ENCODE measurements around the gene AGBL2. TPM values are rescaled to one million over a fixed set of nuclear protein-coding genes. Genes with fewer than 3 reads are reported as not detected.

AGBL2 gene
- total and polyA plus RNA-seq, 2 of the 8 experiments (the other 6 are each of a cell fraction or from before 2014, with no cell fraction given) = 2.1 to 6.5 TPM

DNA sequence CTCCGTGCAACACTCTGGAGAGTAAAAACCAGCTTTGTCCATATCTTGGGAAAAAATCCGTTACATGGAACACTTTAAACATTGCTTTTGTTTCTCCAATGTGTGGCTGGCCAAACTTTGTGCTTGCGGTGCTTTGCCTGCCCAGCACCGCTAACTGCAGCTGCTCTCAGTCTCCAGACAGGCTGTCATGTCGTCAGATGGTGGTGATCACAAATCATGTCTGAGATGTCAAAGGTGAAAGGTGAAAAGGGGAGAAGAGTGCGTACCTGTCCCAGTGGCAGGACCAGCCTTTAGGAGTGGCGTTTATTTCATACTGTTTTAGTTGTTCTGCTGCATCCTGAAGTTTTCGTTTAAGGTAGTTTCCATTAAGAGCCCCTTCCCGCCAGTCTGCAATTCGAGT, 17.1 kb upstream of the AGBL2 start:
- Histone ChIP-seq H3K4me2 (ENCODE audit: insufficient read depth in 1 of 2, low read depth in 2 of 2, low read length in 2 of 2) (no peak overlapping the region), H2BK15ac (ENCODE audit: low read length) (no peak overlapping the region)

More for the DNA sequence above, 17.1 kb upstream of the AGBL2 start:
- Histone ChIP-seq H3K79me2 (ENCODE audit: control insufficient read depth in 1 of 2, insufficient read depth in 2 of 2, low read length in 2 of 2) (no peaks in the 10 kb centered on the region), H3K9me3 (ENCODE audit: insufficient read depth in 2 of 2, low read depth in 1 of 2, low read length in 1 of 2) (no peaks in the 10 kb centered on the region), H2BK120ac (replicated peaks; ENCODE audit: low read depth, low read length) (no peak overlapping the region), H3K9ac (replicated peaks in 1 of 4; ENCODE audit: extremely low read depth in 1 of 4, low read depth in 3 of 4, low read length in 3 of 4) (no peak overlapping the region), H2BK20ac (ENCODE audit: low read length) (no peak overlapping the region), H2AK5ac (ENCODE audit: low read depth, low read length) (no peak overlapping the region), H2AFZ (ENCODE audit: low read length) (no peak overlapping the region), H4K5ac (ENCODE audit: insufficient read length, low read depth, low read length) (no peak overlapping the region), H4K8ac (ENCODE audit: extremely low read depth, insufficient read depth, low read length) (no peak overlapping the region; the same call in 1 of the 2 replicates), H3K36me3 (ENCODE audit: control insufficient read depth in 2 of 4, insufficient read depth in 4 of 4, low read length in 3 of 4) (peaks cover 31 to 85% (median 69%) of the 10 kb centered on the region in 4 experiments), H4K91ac (replicated peaks; ENCODE audit: insufficient read length, low read length) (no peak overlapping the region), H3K27ac (ENCODE audit: low read depth, low read length) (no peak overlapping the region), H3K56ac (replicated peaks; ENCODE audit: insufficient read length, low read depth, low read length) (no peak overlapping the region), H3K23ac (ENCODE audit: insufficient read length) (no peak overlapping the region), H2BK12ac (ENCODE audit: low read depth, low read length) (no peak overlapping the region), H3K27me3 (replicated peaks in 1 of 4; ENCODE audit: control insufficient read depth in 3 of 4, extremely low read depth in 1 of 4, insufficient read depth in 3 of 4, low read length in 3 of 4) (no peaks in the 10 kb centered on the region), H3K4me3 (ENCODE audit: extremely low read depth in 1 of 4, insufficient read depth in 2 of 4, low read depth in 3 of 4, low read length in 4 of 4) (no peak overlapping the region), H2BK5ac (ENCODE audit: low read depth, low read length) (no peak overlapping the region), H3K4me1 (replicated peaks in 1 of 4; ENCODE audit: control insufficient read depth in 3 of 4, insufficient read depth in 4 of 4, low read length in 3 of 4) (no peaks in the 10 kb centered on the region), H3K4ac (replicated peaks; ENCODE audit: insufficient read length, low read depth, low read length) (no peak overlapping the region), H4K20me1 (replicated peaks in 1 of 2; ENCODE audit: control insufficient read depth in 1 of 2, insufficient read depth in 2 of 2, low read length in 2 of 2) (peaks cover 0 to 2% of the 10 kb centered on the region in 2 experiments), H3K14ac (ENCODE audit: insufficient read length) (no peak overlapping the region), H3K23me2 (ENCODE audit: low read depth, low read length) (no peaks in the 10 kb centered on the region), H3K79me1 (ENCODE audit: low read depth, low read length) (no peaks in the 10 kb centered on the region), H3K18ac (ENCODE audit: extremely low read depth, low read length) (no peak overlapping the region)
- 89% methylated on average over 10 of the region's 10 CpGs; no CpG with 5 or more reads in 1 of the 2 experiments for WGBS, 2 experiments (ENCODE audit: extremely low coverage in 1 of 2, insufficient coverage in 1 of 2, insufficient read length in 1 of 2, insufficient replicate concordance in 2 of 2, low coverage in 1 of 2, low lambda C conversion rate in 2 of 2, missing lambda C conversion rate in 1 of 2)
- DNase-seq (ENCODE audit: low read depth in 1 of 2, low spot score in 2 of 2) (no peak), FAIRE-seq (no peak)
- POLR2A ChIA-PET (ENCODE audit: partially characterized antibody) = interaction anchor here (0.6 to 2.6 kb wide), 5 partner anchors 10 to 107 kb away, joined by 3 to 5 read pairs (median 3); no protein-coding TSS in a partner anchor
- TF ChIP-seq EP300 (IDR thresholded peaks at IDR 0.05; ENCODE audit: borderline replicate concordance in 1 of 2, low read depth in 2 of 2, low read length in 2 of 2) (no peak), POU5F1 (IDR thresholded peaks at IDR 0.05; ENCODE audit: low read depth, low read length) (no peak), MAFK (IDR thresholded peaks at IDR 0.05; ENCODE audit: low read depth, low read length) (no peak)
- CTCF ChIA-PET (ENCODE audit: partially characterized antibody) = interaction anchor here (0.6 kb wide), 1 partner anchor 165 kb away, joined by 6 read pairs; no protein-coding TSS in a partner anchor

Data from H1 (cell line).